ENCODE measurements around the gene POU2F3. TPM values are rescaled to one million over a fixed set of nuclear protein-coding genes. Genes with fewer than 3 reads are reported as not detected.

Gene POU2F3
- total RNA-seq = under 0.01 and 0.09 TPM in 2 replicates

GRCh38 chr11:120239713-120240640, at the start of gene POU2F3:
Gene POU2F3 (plus strand): TSS chr11:120240140. CDS start chr11:120240344, 204 bp downstream.

GRCh38 chr11:120210626-120211521, 29.1 kb upstream of the POU2F3 start, which contains the start of gene OAF:
Gene OAF (plus strand): TSS chr11:120211032. CDS start chr11:120211280, 248 bp downstream.

GRCh38 chr11:120324932-120325810, 85.2 kb downstream of the POU2F3 start, which contains the start of gene TLCD5:
Gene TLCD5 (plus strand): TSS chr11:120325299. CDS start chr11:120327442, 2,143 bp downstream.

GRCh38 chr11:120335908-120336640, 96.1 kb downstream of the POU2F3 start, which contains the start of gene ARHGEF12:
Gene ARHGEF12 (plus strand): TSS chr11:120336413. CDS start chr11:120337244, 831 bp downstream.

Other genes starting within 250 kb of the POU2F3 start
- gene TRIM29, start 102.0 kb upstream of the POU2F3 start, total RNA-seq = 0.19 TPM in 1 of 2 replicates, not detected in the other
- 6.1 and 12.6 TPM in 2 replicates for gene OAF, start 29.1 kb upstream of the POU2F3 start, total RNA-seq
- gene TLCD5, start 85.2 kb downstream of the POU2F3 start, total RNA-seq = 4.9 and 7.4 TPM in 2 replicates
- 81.3 and 104 TPM in 2 replicates for gene ARHGEF12, start 96.3 kb downstream of the POU2F3 start, total RNA-seq